Measurements from ENCODE around the gene GPSM3. TPM values are rescaled to one million over a fixed set of nuclear protein-coding genes. Genes with fewer than 3 reads are reported as not detected.
"Not testable (repeated sequence)": the region's sequence is repeated elsewhere in the genome, so short reads cannot be mapped to it uniquely, and the experiment has no call there.

GPSM3 gene
- total RNA-seq, 1 donor, result 1.1 TPM

DNA sequence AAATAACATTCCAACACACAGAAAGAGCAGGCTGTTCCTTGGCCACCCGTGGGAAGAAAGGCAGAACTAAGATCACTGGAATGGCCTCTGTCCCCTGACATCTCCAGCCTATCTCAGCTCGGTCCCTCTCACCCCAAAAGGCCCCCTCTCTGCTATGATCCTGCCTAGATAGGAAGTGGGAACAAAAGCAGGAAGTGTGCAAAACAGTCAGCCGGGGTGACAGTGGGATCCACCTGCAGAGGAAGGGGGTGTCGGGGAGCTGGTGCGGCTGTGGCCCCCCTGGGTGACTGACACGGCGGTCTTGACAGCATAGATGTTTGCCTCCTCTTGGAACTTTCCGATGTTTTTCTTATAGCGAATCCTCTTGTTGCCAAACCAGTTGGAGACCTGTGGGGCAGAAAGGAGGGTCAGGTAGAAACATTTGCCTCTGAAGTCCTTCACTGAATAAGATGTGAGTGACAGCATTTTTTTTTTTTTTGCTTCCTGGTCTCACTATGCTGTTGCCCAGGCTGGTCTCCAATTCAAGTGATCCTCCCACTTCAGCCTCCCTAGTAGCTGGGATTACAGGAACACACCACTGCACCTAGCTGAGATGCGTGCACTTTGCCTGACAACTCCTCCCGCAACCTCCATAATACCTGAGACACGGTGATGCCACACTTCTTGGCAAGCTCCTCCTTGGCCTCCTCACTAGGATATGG is 5.3 kb downstream of the GPSM3 start:
- DNase-seq (ENCODE audit: insufficient read length, low spot score, missing footprints), result peak; percentile 15
- Histone ChIP-seq H2AFZ (ENCODE audit: low read length) (no peak overlapping the region), H3K27me3 (ENCODE audit: insufficient read depth, low read length) (no peaks in the 10 kb centered on the region), H4K20me1 (ENCODE audit: insufficient read depth, low read length) (no peaks in the 10 kb centered on the region), H3K4me1 (ENCODE audit: insufficient read depth, low read length) (peaks cover 5% of the 10 kb centered on the region), H3K79me2 (ENCODE audit: insufficient read depth, low read length) (peaks cover 21% of the 10 kb centered on the region), H3K4me2 (ENCODE audit: insufficient read depth, low read length) (no peak overlapping the region), H3K27ac (ENCODE audit: low read depth, low read length) (peak overlapping the region; percentile 51), H3K36me3 (ENCODE audit: insufficient read depth, low read length) (peaks cover 40% of the 10 kb centered on the region), H3K9me3 (ENCODE audit: low read depth, low read length) (no peaks in the 10 kb centered on the region), H3K4me3 (ENCODE audit: insufficient read depth, low read length) (no peak overlapping the region)
- TF ChIP-seq, protein P1, sequence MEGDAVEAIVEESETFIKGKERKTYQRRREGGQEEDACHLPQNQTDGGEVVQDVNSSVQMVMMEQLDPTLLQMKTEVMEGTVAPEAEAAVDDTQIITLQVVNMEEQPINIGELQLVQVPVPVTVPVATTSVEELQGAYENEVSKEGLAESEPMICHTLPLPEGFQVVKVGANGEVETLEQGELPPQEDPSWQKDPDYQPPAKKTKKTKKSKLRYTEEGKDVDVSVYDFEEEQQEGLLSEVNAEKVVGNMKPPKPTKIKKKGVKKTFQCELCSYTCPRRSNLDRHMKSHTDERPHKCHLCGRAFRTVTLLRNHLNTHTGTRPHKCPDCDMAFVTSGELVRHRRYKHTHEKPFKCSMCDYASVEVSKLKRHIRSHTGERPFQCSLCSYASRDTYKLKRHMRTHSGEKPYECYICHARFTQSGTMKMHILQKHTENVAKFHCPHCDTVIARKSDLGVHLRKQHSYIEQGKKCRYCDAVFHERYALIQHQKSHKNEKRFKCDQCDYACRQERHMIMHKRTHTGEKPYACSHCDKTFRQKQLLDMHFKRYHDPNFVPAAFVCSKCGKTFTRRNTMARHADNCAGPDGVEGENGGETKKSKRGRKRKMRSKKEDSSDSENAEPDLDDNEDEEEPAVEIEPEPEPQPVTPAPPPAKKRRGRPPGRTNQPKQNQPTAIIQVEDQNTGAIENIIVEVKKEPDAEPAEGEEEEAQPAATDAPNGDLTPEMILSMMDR (IDR thresholded peaks at IDR 0.05; ENCODE audit: extremely low read depth, low read depth, low read length), result no peak

DNA sequence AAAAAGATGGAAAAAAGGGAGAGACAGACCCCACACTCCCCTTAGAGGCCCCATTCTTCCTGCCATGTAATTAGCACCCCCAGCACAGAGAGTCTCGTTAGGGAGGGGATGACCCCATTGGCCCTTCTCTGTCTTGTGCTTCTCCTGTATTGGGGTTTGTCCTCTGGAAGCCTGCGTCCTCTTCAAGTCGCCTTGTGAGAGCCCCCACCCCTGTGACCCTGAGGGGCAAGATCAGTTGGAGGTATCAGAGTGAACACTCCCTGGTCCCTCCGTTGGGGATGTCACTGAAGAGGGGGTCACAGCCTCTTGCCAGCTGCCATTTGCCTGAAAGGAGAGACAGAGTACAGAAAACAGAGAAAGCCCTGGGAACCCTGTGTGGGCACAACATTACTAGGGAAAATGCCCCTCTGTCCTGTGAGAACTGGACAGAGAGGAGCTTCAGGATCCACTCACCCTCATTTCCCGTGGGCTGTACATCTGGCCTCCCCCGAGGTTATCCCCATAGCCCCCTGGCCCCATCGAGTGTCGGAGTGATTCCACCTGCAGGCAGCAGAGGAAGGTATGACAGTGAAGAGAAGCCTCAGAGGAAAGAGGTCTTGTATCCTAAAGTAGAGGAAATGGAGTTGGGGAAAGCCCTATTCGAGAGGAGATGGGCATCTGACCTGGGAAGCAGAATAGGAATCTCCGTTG is 6.1 kb downstream of the GPSM3 start:
- H3K4me3 ChIP-seq (ENCODE audit: insufficient read depth, low read length), result not testable (repeated sequence)

DNA sequence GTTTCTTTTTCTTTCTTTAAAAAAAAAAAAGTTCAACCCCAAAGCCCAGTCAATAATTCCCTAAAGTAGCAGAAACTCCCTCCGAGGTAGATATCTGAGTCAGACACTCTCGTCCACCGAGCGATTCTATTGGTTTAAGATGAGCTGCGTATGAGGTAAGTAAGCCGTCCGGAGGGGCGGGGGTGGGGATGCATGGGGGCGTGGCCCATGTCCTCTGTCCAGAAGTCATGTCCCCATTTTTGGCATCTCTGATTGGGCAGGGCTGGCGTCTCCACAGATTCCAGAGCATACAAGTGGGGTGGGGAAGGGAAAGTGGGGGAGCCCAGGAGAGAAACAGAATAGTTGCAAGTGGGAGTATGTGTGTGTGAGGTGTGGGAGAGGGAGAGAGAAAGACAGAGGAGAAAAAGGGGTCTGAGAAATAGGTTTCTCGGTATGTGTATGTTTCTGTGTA is 6.7 kb downstream of the GPSM3 start:
- not testable (repeated sequence) for H2AFZ ChIP-seq (ENCODE audit: low read length); H4K20me1 ChIP-seq (ENCODE audit: insufficient read depth, low read length); H3K27me3 ChIP-seq (ENCODE audit: insufficient read depth, low read length); H3K9me3 ChIP-seq (ENCODE audit: low read depth, low read length); H3K4me2 ChIP-seq (ENCODE audit: insufficient read depth, low read length); H3K4me1 ChIP-seq (ENCODE audit: insufficient read depth, low read length); H3K4me3 ChIP-seq (ENCODE audit: insufficient read depth, low read length)
- peaks cover 21% of the 10 kb centered on the region for H3K79me2 ChIP-seq (ENCODE audit: insufficient read depth, low read length)
- H3K27ac ChIP-seq (ENCODE audit: low read depth, low read length), result peak overlapping the region; percentile 51
- peak; percentile 95 for DNase-seq (ENCODE audit: insufficient read length, low spot score, missing footprints)
- H3K36me3 ChIP-seq (ENCODE audit: insufficient read depth, low read length), result peaks cover 45% of the 10 kb centered on the region

More for the DNA sequence above, 6.1 kb downstream of the GPSM3 start:
- H4K20me1 ChIP-seq (ENCODE audit: insufficient read depth, low read length); H3K9me3 ChIP-seq (ENCODE audit: low read depth, low read length); H2AFZ ChIP-seq (ENCODE audit: low read length); H3K4me1 ChIP-seq (ENCODE audit: insufficient read depth, low read length); H3K4me2 ChIP-seq (ENCODE audit: insufficient read depth, low read length); DNase-seq (ENCODE audit: insufficient read length, low spot score, missing footprints); H3K27me3 ChIP-seq (ENCODE audit: insufficient read depth, low read length): not testable (repeated sequence)
- H3K27ac ChIP-seq (ENCODE audit: low read depth, low read length), result peak overlapping the region; percentile 51
- H3K79me2 ChIP-seq (ENCODE audit: insufficient read depth, low read length), result peaks cover 21% of the 10 kb centered on the region
- H3K36me3 ChIP-seq (ENCODE audit: insufficient read depth, low read length), result peaks cover 40% of the 10 kb centered on the region

DNA sequence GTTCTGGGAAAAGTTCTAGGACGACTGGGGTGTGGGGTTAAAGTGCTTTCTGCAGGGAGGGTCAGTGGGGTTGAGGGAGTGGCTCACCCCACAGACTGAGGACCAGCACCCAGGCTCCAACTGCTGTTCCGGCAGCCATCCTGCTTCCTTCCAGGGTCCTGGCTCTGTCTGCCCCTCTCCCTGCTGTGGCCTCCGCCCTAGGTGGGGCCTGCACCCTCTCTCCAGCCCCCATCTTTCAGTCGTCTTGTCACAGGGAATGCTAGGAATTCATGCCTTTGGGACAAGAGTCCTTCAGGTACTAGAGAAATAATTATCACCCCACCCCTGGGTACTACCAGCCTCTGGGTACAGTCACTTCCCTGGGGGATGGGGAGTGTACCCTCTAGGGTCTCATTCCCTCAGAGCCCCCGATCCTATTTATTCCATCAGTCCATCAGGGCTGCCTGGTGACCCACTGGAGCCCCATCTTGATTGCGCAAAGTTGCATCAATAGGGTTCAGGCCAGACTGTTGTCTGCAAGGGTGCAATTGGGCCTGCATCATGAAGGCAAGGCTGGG is 8.3 kb downstream of the GPSM3 start, which contains the start of gene AGER:
TSS of gene AGER (minus strand) at position 170 of the 557 bp plus-strand sequence. CDS start at position 139, 31 bp downstream.
- no peak within 1 kb of the TSS for H2AFZ ChIP-seq (ENCODE audit: low read length)
- H3K27ac ChIP-seq (ENCODE audit: low read depth, low read length), result peak within 1 kb of the TSS; percentile 51
- DNase-seq (ENCODE audit: insufficient read length, low spot score, missing footprints), result peak; percentile 34

More for the DNA sequence above, 8.3 kb downstream of the GPSM3 start, which contains the start of gene AGER:
- Histone ChIP-seq H3K9me3 (ENCODE audit: low read depth, low read length) (no peaks in the 10 kb centered on the region), H3K79me2 (ENCODE audit: insufficient read depth, low read length) (peaks cover 17% of the 10 kb centered on the region), H3K4me2 (ENCODE audit: insufficient read depth, low read length) (no peak within 1 kb of the TSS), H3K27me3 (ENCODE audit: insufficient read depth, low read length) (no peaks in the 10 kb centered on the region), H4K20me1 (ENCODE audit: insufficient read depth, low read length) (no peaks in the 10 kb centered on the region), H3K4me3 (ENCODE audit: insufficient read depth, low read length) (no peak within 1 kb of the TSS), H3K4me1 (ENCODE audit: insufficient read depth, low read length) (peaks cover 2% of the 10 kb centered on the region), H3K36me3 (ENCODE audit: insufficient read depth, low read length) (peaks cover 54% of the 10 kb centered on the region)
- TF ChIP-seq, protein P1 (IDR thresholded peaks at IDR 0.05; ENCODE audit: extremely low read depth, low read depth, low read length), result no peak
